HepG2 (cell line): ENCODE results near the gene PYCR2.

Source experiments
- FOXK1 ChIP-seq: sonication (generic); formaldehyde crosslinking; IDR thresholded peaks from 2 replicates; pipeline ENCODE4 v1.4.0; 2020; ENCODE audit warnings: low read depth, missing genetic modification reagents, borderline replicate concordance
- IKZF5 ChIP-seq: IDR thresholded peaks from 2 replicates; pipeline ENCODE4 v1.6.1; 2018; ENCODE audit warnings: missing genetic modification reagents, mild to moderate bottlenecking, missing compliant biosample characterization
- NFE2L2 ChIP-seq: fragments of 150-350 bp; IDR thresholded peaks from 2 replicates; pipeline ENCODE4 v1.6.1; 2014; ENCODE audit warnings: low read length
- NFIC ChIP-seq: IDR thresholded peaks from 2 replicates; pipeline ENCODE4 v1.6.1; 2012; ENCODE audit warnings: mild to moderate bottlenecking, low read length, inconsistent platforms
- POLR2AphosphoS5 ChIP-seq: IDR thresholded peaks from 2 replicates; pipeline ENCODE4 v1.6.1; 2012; ENCODE audit warnings: low read depth, low read length
- RAD21 ChIP-seq: fragments of 450-650 bp; formaldehyde crosslinking; IDR thresholded peaks from 2 replicates; pipeline ENCODE4 v1.5.0; 2020; ENCODE audit warnings: mild to moderate bottlenecking
- RCOR2 ChIP-seq: IDR thresholded peaks from 2 replicates; pipeline ENCODE4 v1.6.1; 2016; ENCODE audit warnings: missing biosample characterization, missing genetic modification reagents
- ZNF607 ChIP-seq: sonication (generic); formaldehyde crosslinking; IDR thresholded peaks from 2 replicates; pipeline ENCODE4 v1.5.1; 2020; ENCODE audit warnings: missing genetic modification reagents, mild to moderate bottlenecking, borderline replicate concordance
- TF ChIP-seq, protein P1 (sequence below): sonication (generic); formaldehyde crosslinking; conservative IDR thresholded peaks from 2 replicates; pipeline ENCODE4 v1.5.0; 2020; ENCODE audit warnings: missing genetic modification reagents
- TF ChIP-seq, protein P2 (sequence below): sonication (generic); formaldehyde crosslinking; IDR thresholded peaks from 2 replicates; pipeline ENCODE4 v1.5.0; 2020; ENCODE audit warnings: mild to moderate bottlenecking, missing genetic modification reagents, moderate library complexity

DNA sequence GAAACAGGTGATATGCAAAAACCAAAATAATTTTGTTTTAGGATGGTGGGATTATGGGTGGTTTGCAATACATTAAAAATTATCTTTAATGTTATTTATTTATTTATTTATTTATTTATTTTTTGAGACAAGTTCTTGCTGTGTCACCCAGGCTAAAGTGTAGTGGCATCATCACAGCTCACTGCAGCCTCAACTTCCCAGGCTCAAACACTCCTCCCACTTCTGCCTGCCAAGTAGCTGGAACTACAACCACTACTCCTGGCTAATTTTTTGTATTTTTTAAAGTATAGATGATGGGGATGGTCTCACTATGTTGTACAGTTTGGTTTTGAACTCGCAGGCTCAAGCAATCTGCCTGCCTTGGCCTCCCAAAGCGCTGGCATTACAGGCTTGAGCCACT, 6.5 kb upstream of the PYCR2 start:
- TF ChIP-seq, protein P1, sequence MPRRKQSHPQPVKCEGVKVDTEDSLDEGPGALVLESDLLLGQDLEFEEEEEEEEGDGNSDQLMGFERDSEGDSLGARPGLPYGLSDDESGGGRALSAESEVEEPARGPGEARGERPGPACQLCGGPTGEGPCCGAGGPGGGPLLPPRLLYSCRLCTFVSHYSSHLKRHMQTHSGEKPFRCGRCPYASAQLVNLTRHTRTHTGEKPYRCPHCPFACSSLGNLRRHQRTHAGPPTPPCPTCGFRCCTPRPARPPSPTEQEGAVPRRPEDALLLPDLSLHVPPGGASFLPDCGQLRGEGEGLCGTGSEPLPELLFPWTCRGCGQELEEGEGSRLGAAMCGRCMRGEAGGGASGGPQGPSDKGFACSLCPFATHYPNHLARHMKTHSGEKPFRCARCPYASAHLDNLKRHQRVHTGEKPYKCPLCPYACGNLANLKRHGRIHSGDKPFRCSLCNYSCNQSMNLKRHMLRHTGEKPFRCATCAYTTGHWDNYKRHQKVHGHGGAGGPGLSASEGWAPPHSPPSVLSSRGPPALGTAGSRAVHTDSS (CRISPR knock-in tag): no peak
- no peak for TF ChIP-seq NFE2L2
- TF ChIP-seq, protein P2, sequence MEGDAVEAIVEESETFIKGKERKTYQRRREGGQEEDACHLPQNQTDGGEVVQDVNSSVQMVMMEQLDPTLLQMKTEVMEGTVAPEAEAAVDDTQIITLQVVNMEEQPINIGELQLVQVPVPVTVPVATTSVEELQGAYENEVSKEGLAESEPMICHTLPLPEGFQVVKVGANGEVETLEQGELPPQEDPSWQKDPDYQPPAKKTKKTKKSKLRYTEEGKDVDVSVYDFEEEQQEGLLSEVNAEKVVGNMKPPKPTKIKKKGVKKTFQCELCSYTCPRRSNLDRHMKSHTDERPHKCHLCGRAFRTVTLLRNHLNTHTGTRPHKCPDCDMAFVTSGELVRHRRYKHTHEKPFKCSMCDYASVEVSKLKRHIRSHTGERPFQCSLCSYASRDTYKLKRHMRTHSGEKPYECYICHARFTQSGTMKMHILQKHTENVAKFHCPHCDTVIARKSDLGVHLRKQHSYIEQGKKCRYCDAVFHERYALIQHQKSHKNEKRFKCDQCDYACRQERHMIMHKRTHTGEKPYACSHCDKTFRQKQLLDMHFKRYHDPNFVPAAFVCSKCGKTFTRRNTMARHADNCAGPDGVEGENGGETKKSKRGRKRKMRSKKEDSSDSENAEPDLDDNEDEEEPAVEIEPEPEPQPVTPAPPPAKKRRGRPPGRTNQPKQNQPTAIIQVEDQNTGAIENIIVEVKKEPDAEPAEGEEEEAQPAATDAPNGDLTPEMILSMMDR: no peak
- no peak for TF ChIP-seq ZNF607 (CRISPR knock-in tag)
- TF ChIP-seq IKZF5: no peak
- TF ChIP-seq NFIC: no peak
- TF ChIP-seq FOXK1 (CRISPR knock-in tag): no peak
- TF ChIP-seq RAD21: no peak
- no peak for TF ChIP-seq POLR2AphosphoS5
- TF ChIP-seq RCOR2: no peak
